DND-41 (cell line): ENCODE measurements around the gene ANTKMT.

Experiments
- CTCF ChIP-seq: IDR thresholded peaks from 2 replicates; pipeline ENCODE4 v1.5.1; 2012; ENCODE audit warnings: borderline replicate concordance, low read length, moderate library complexity, mild to moderate bottlenecking; ENCODE audit not compliant: poor library complexity, severe bottlenecking; ENCODE audit errors: extremely low read depth
- EZH2 ChIP-seq: IDR thresholded peaks from 3 replicates; pipeline ENCODE4 v1.6.1; 2012; ENCODE audit warnings: borderline replicate concordance, low read depth, mild to moderate bottlenecking, moderate library complexity, low read length, inconsistent platforms; ENCODE audit not compliant: severe bottlenecking

- TF ChIP-seq CTCF (no peak), EZH2 (no peak)
These were observed 1.0 kb downstream of the ANTKMT start for GRCh38 chr16:721765-722540.
